OCI-LY1 (cell line): ENCODE measurements around the gene ZFYVE9.

ENCODE experiments used
- EZH2 ChIP-seq: fragments of 200-600 bp; sonication (generic), shearing (Covaris generic); IDR thresholded peaks from 2 replicates; pipeline ENCODE4 v1.8.0; 2017; ENCODE audit warnings: borderline replicate concordance, mixed run types, mild to moderate bottlenecking, antibody characterized with exemption, low read length, moderate library complexity, mixed read lengths
- TF ChIP-seq, protein P1 (sequence below): fragments of 200-600 bp; sonication (generic), shearing (Covaris generic); IDR thresholded peaks from 2 replicates; pipeline ENCODE4 v1.5.1; 2017; ENCODE audit warnings: mild to moderate bottlenecking, antibody characterized with exemption, low read length, moderate library complexity, mixed read lengths

- TF ChIP-seq, protein P1, sequence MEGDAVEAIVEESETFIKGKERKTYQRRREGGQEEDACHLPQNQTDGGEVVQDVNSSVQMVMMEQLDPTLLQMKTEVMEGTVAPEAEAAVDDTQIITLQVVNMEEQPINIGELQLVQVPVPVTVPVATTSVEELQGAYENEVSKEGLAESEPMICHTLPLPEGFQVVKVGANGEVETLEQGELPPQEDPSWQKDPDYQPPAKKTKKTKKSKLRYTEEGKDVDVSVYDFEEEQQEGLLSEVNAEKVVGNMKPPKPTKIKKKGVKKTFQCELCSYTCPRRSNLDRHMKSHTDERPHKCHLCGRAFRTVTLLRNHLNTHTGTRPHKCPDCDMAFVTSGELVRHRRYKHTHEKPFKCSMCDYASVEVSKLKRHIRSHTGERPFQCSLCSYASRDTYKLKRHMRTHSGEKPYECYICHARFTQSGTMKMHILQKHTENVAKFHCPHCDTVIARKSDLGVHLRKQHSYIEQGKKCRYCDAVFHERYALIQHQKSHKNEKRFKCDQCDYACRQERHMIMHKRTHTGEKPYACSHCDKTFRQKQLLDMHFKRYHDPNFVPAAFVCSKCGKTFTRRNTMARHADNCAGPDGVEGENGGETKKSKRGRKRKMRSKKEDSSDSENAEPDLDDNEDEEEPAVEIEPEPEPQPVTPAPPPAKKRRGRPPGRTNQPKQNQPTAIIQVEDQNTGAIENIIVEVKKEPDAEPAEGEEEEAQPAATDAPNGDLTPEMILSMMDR: no peak
- TF ChIP-seq EZH2: no peak
Measured at GRCh38 chr1:52281518-52281917, 139.6 kb downstream of the ZFYVE9 start.
